Stimulated activated CD4-positive, alpha-beta T cell treated with anti-CD3 and anti-CD28 coated beads, TNF-alpha, amount 100 ng/mL, for 24 hours (primary cell): ENCODE data around the gene CA7.

Source experiments
- DNase-seq, 3 experiments: peaks; one replicate each; pipeline ENCODE4 v3.0.0-alpha.2; 2020; ENCODE audit warnings: low read depth in 3 of 3

Gene CA7

GRCh38 chr16:66844342-66845079, at the start of gene CA7:
Gene CA7 (plus strand): TSS chr16:66844414. CDS start chr16:66844488, 74 bp downstream.
- DNase-seq = no peak

GRCh38 chr16:66798161-66798560, 46.1 kb upstream of the CA7 start:
- no peak for DNase-seq

- no peak for DNase-seq
Observed at GRCh38 chr16:66800856-66801255, 43.4 kb upstream of the CA7 start.

GRCh38 chr16:66801320-66802105, 42.7 kb upstream of the CA7 start, which contains the start of gene TERB1:
Gene TERB1 (minus strand): TSS chr16:66801584. CDS start chr16:66796798, 4,786 bp downstream.
- no peak for DNase-seq

GRCh38 chr16:66802159-66802558, 42.1 kb upstream of the CA7 start:
- no peak for DNase-seq

GRCh38 chr16:66809765-66810164, 34.4 kb upstream of the CA7 start:
- no peak for DNase-seq

- DNase-seq = no peak
Observed at GRCh38 chr16:66810391-66810790, 33.8 kb upstream of the CA7 start.

- DNase-seq = no peak
Observed at GRCh38 chr16:66811043-66811442, 33.2 kb upstream of the CA7 start.

- DNase-seq = no peak
Observed at GRCh38 chr16:66814734-66815133, 29.5 kb upstream of the CA7 start.

- DNase-seq = no peak
Observed at GRCh38 chr16:66824006-66824405, 20.2 kb upstream of the CA7 start.

- DNase-seq = peak; percentile 79 to 86 (median 84)
Observed at GRCh38 chr16:66830422-66831404, 13.5 kb upstream of the CA7 start, which contains the start of gene NAE1. Gene NAE1 (minus strand): TSS chr16:66830976. CDS start chr16:66830899, 77 bp downstream.

- DNase-seq = no peak
Observed at GRCh38 chr16:66832190-66832589, 12.0 kb upstream of the CA7 start.

- DNase-seq = no peak
Observed at GRCh38 chr16:66832661-66833305, 11.4 kb upstream of the CA7 start.

GRCh38 chr16:66834746-66835145, 9.5 kb upstream of the CA7 start:
- DNase-seq = no peak

- DNase-seq = no peak
Observed at GRCh38 chr16:66840883-66841282, 3.3 kb upstream of the CA7 start.

GRCh38 chr16:66841366-66841765, 2.8 kb upstream of the CA7 start:
- no peak for DNase-seq

GRCh38 chr16:66842765-66843164, 1.4 kb upstream of the CA7 start:
- DNase-seq = no peak

GRCh38 chr16:66843191-66843590, 1.0 kb upstream of the CA7 start:
- no peak for DNase-seq

- no peak for DNase-seq
Observed at GRCh38 chr16:66844009-66844341, 239 bp upstream of the CA7 start.

GRCh38 chr16:66845080-66845410, 831 bp downstream of the CA7 start:
- no peak for DNase-seq

GRCh38 chr16:66845791-66846221, 1.6 kb downstream of the CA7 start:
- no peak for DNase-seq
